Astrocyte (in vitro differentiated cells and primary cell): Measurements from ENCODE around the gene NHERF2.

Experiments
- CTCF ChIP-seq: IDR thresholded peaks from 2 replicates; pipeline ENCODE4 v1.5.1; 2011; ENCODE audit warnings: low read depth, mild to moderate bottlenecking, inconsistent platforms, low read length, moderate library complexity; ENCODE audit not compliant: insufficient read depth
- EZH2 ChIP-seq: IDR thresholded peaks from 2 replicates; pipeline ENCODE4 v1.6.1; 2012; ENCODE audit warnings: mild to moderate bottlenecking, low read length, inconsistent platforms; ENCODE audit not compliant: insufficient read depth

GRCh38 chr16:2028620-2029220 lies 2.0 kb downstream of the NHERF2 start:
- TF ChIP-seq EZH2 (no peak), CTCF (no peak)
